ENCODE measurements around the gene CHTF18.

Gene CHTF18

GRCh38 chr16:776824-777223 is 11.6 kb upstream of the CHTF18 start:
- no peak for DNase-seq

GRCh38 chr16:777826-778225 is 10.6 kb upstream of the CHTF18 start:
- DNase-seq: no peak

- no peak for DNase-seq
These were observed 10.0 kb upstream of the CHTF18 start for GRCh38 chr16:778447-778846.

GRCh38 chr16:778909-779527 is 9.4 kb upstream of the CHTF18 start:
- DNase-seq: no peak

- no peak for DNase-seq
These were observed 8.9 kb upstream of the CHTF18 start for GRCh38 chr16:779561-779960.

- DNase-seq: no peak
These were observed 8.1 kb upstream of the CHTF18 start for GRCh38 chr16:780296-780695.

- DNase-seq: no peak
These were observed 6.9 kb upstream of the CHTF18 start for GRCh38 chr16:781346-782010.

GRCh38 chr16:782258-782657 is 6.2 kb upstream of the CHTF18 start:
- no peak for DNase-seq

- DNase-seq: peak; percentile 18
These were observed 5.5 kb upstream of the CHTF18 start for GRCh38 chr16:782766-783403.

- no peak for DNase-seq
These were observed 4.8 kb upstream of the CHTF18 start for GRCh38 chr16:783404-784161.

- DNase-seq: no peak
These were observed 4.0 kb upstream of the CHTF18 start for GRCh38 chr16:784431-784830.

- peak; percentile 4 for DNase-seq
These were observed 2.6 kb upstream of the CHTF18 start for GRCh38 chr16:785563-786535.

GRCh38 chr16:787321-787966 is 976 bp upstream of the CHTF18 start:
- DNase-seq: no peak

- no peak for DNase-seq
These were observed 432 bp upstream of the CHTF18 start, which contains the start of gene RPUSD1 for GRCh38 chr16:787978-788398. RPUSD1 (minus strand) TSS chr16:788381; CDS start chr16:787737, 644 bp downstream.

- DNase-seq: no peak
These were observed 901 bp downstream of the CHTF18 start for GRCh38 chr16:789191-789850.

GRCh38 chr16:790086-790485 is 1.7 kb downstream of the CHTF18 start:
- no peak for DNase-seq

- DNase-seq: no peak
These were observed 2.7 kb downstream of the CHTF18 start for GRCh38 chr16:791131-791530.

- no peak for DNase-seq
These were observed 4.0 kb downstream of the CHTF18 start for GRCh38 chr16:792221-792995.

GRCh38 chr16:793414-793813 is 5.0 kb downstream of the CHTF18 start:
- no peak for DNase-seq

- no peak for DNase-seq
These were observed 5.8 kb downstream of the CHTF18 start for GRCh38 chr16:794091-794822.
